Loucy (cell line): ENCODE measurements around the gene EZH1.

Experiments used
- H2AFZ ChIP-seq: fragments of 200-600 bp; sonication (generic); 2 replicates; pipeline ENCODE4 v1.6.0; 2016; ENCODE audit warnings: antibody characterized with exemption, mild to moderate bottlenecking, low read length, moderate library complexity
- H3F3A ChIP-seq: fragments of 200-600 bp; 2 replicates; pipeline ENCODE4 v1.6.0; 2016; ENCODE audit warnings: antibody characterized with exemption, low read depth, mild to moderate bottlenecking
- H3K27me3 ChIP-seq: fragments of 200-600 bp; sonication (generic); 2 replicates; pipeline ENCODE4 v1.6.1; 2014; ENCODE audit warnings: low read length, mild to moderate bottlenecking; ENCODE audit not compliant: insufficient read depth, poor library complexity, severe bottlenecking
- H3K36me3 ChIP-seq: fragments of 200-600 bp; sonication (generic); 2 replicates; pipeline ENCODE4 v1.6.1; 2016; ENCODE audit warnings: low read length; ENCODE audit not compliant: insufficient read depth
- H3K4me1 ChIP-seq: fragments of 200-600 bp; sonication (generic); 2 replicates; pipeline ENCODE4 v1.5.1; 2014; ENCODE audit warnings: low read length, mild to moderate bottlenecking; ENCODE audit not compliant: insufficient read depth, poor library complexity, severe bottlenecking
- H3K4me2 ChIP-seq: fragments of 200-600 bp; sonication (generic); 2 replicates; pipeline ENCODE4 v1.6.0; 2014; ENCODE audit warnings: antibody characterized with exemption, low read length, low read depth, mild to moderate bottlenecking; ENCODE audit not compliant: poor library complexity, severe bottlenecking
- H3K4me3 ChIP-seq: fragments of 200-600 bp; sonication (generic); 2 replicates; pipeline ENCODE4 v1.5.1; 2014; ENCODE audit warnings: low read length, mild to moderate bottlenecking, mixed read lengths; ENCODE audit not compliant: poor library complexity, severe bottlenecking
- H3K79me2 ChIP-seq: fragments of 200-600 bp; sonication (generic); 2 replicates; pipeline ENCODE4 v1.6.1; 2014; ENCODE audit warnings: low read length; ENCODE audit not compliant: insufficient read depth
- H3K9ac ChIP-seq: fragments of 200-600 bp; sonication (generic); 2 replicates; pipeline ENCODE4 v1.6.0; 2014; ENCODE audit warnings: mild to moderate bottlenecking, low read depth, low read length, moderate library complexity; ENCODE audit not compliant: poor library complexity, severe bottlenecking
- H3K9me2 ChIP-seq: fragments of 200-600 bp; sonication (generic); replicated peaks from 2 replicates; pipeline ENCODE4 v1.6.1; 2016; ENCODE audit warnings: low read depth, low read length, mixed read lengths
- H3K9me3 ChIP-seq: fragments of 200-600 bp; sonication (generic); 2 replicates; pipeline ENCODE4 v1.6.1; 2014; ENCODE audit warnings: mild to moderate bottlenecking, antibody characterized with exemption, low read length, low read depth; ENCODE audit not compliant: insufficient read depth
- H4K20me1 ChIP-seq: fragments of 200-600 bp; sonication (generic); 2 replicates; pipeline ENCODE4 v1.6.0; 2014; ENCODE audit warnings: antibody characterized with exemption, low read length, mild to moderate bottlenecking; ENCODE audit not compliant: insufficient read depth, poor library complexity, severe bottlenecking
- CTCF ChIP-seq: fragments of 200-600 bp; sonication (generic); conservative IDR thresholded peaks from 2 replicates; pipeline ENCODE4 v1.5.1; 2014; ENCODE audit warnings: mild to moderate bottlenecking, antibody characterized with exemption, low read length
- EZH2phosphoT487 ChIP-seq: fragments of 200-600 bp; IDR thresholded peaks from 2 replicates; pipeline ENCODE4 v1.6.1; 2018; ENCODE audit warnings: antibody characterized with exemption, mild to moderate bottlenecking, moderate library complexity, borderline replicate concordance

The EZH1 gene

DNA sequence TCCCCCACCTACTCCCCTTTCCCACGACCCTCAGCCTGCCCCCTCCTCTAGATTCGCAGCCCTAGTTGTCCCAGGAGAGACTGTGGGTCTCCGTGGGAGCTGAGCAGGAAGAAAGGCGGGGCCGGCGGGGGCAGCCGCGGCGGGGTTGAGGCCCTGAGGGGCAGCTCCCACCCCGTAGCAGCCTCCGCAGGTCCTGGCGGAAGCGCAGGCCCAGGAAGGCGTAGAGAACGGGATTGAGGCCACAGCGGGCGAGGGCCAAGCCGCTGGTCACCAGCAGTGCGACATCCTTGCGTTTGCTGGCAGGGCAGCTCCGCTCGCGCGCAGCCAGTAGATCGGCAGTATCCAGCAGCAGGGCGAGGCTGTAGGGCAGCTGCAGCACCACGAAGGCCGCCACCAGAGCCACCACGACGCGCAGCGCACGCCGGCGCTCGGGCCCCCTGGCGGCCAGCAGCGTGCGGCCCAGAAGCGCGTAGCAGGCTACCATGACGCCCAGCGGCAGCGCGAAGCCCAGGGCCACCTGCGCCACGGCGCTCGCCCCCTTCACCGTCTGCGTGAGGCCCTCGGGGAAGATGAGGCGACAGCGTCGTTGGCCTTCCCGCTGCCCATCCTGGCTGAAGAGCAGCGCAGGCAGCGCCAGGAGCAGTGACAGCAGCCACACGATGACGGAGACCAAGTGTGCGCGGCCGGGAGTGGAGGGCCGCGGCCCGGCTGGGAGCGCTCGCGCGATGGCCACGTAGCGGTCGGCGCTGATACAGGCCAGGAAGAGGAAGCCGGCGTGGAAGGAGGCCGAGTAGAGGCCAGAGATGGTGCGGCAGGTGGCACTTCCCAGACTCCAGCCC lies 65.1 kb downstream of the EZH1 start:
- H3K9me2 ChIP-seq, result no peaks in the 10 kb centered on the region
- H4K20me1 ChIP-seq, result peaks cover 10% of the 10 kb centered on the region
- H3F3A ChIP-seq, result peaks cover 5% of the 10 kb centered on the region; the same call in 1 of the 2 replicates
- peak overlapping the region; percentile 76 for H3K4me3 ChIP-seq
- H3K9me3 ChIP-seq, result no peaks in the 10 kb centered on the region
- H3K9ac ChIP-seq, result peak overlapping the region; percentile 85
- H3K79me2 ChIP-seq, result peaks cover 5% of the 10 kb centered on the region; the same call in 1 of the 2 replicates
- peaks cover 47% of the 10 kb centered on the region for H3K4me1 ChIP-seq
- no peaks in the 10 kb centered on the region for H3K27me3 ChIP-seq
- H2AFZ ChIP-seq, result peak overlapping the region; percentile 72
- peak overlapping the region; percentile 95 for H3K4me2 ChIP-seq
- no peaks in the 10 kb centered on the region for H3K36me3 ChIP-seq
- no peak for TF ChIP-seq EZH2phosphoT487
- peak; percentile 74 for TF ChIP-seq CTCF

GRCh38 chr17:42678951-42679491 lies 65.8 kb downstream of the EZH1 start:
- H3K4me3 ChIP-seq, result peak overlapping the region; percentile 76
- H3F3A ChIP-seq, result peaks cover 5% of the 10 kb centered on the region; the same call in 1 of the 2 replicates
- H3K4me2 ChIP-seq, result peak overlapping the region; percentile 95
- no peaks in the 10 kb centered on the region for H3K27me3 ChIP-seq
- H3K9me3 ChIP-seq, result no peaks in the 10 kb centered on the region
- H2AFZ ChIP-seq, result peak overlapping the region; percentile 72
- H3K4me1 ChIP-seq, result peaks cover 47% of the 10 kb centered on the region
- peaks cover 10% of the 10 kb centered on the region for H4K20me1 ChIP-seq
- no peaks in the 10 kb centered on the region for H3K9me2 ChIP-seq
- TF ChIP-seq CTCF (no peak), EZH2phosphoT487 (no peak)
- H3K79me2 ChIP-seq, result peaks cover 5% of the 10 kb centered on the region; the same call in 1 of the 2 replicates
- no peaks in the 10 kb centered on the region for H3K36me3 ChIP-seq
- peak overlapping the region; percentile 85 for H3K9ac ChIP-seq

GRCh38 chr17:42677921-42678781 lies 66.7 kb downstream of the EZH1 start:
- peaks cover 5% of the 10 kb centered on the region; the same call in 1 of the 2 replicates for H3F3A ChIP-seq
- H4K20me1 ChIP-seq, result peaks cover 10% of the 10 kb centered on the region
- H3K27me3 ChIP-seq, result no peaks in the 10 kb centered on the region
- H3K36me3 ChIP-seq, result no peaks in the 10 kb centered on the region
- peak overlapping the region; percentile 96 for H3K4me2 ChIP-seq
- peak overlapping the region; percentile 76 for H3K4me3 ChIP-seq
- H3K9ac ChIP-seq, result peak overlapping the region; percentile 85
- no peaks in the 10 kb centered on the region for H3K9me2 ChIP-seq
- H3K4me1 ChIP-seq, result peaks cover 47% of the 10 kb centered on the region
- H3K79me2 ChIP-seq, result peaks cover 5% of the 10 kb centered on the region; the same call in 1 of the 2 replicates
- TF ChIP-seq CTCF (no peak), EZH2phosphoT487 (no peak)
- H2AFZ ChIP-seq, result peak overlapping the region; percentile 73
- no peaks in the 10 kb centered on the region for H3K9me3 ChIP-seq
